Measurements from ENCODE around the gene CCDC80.

DNA sequence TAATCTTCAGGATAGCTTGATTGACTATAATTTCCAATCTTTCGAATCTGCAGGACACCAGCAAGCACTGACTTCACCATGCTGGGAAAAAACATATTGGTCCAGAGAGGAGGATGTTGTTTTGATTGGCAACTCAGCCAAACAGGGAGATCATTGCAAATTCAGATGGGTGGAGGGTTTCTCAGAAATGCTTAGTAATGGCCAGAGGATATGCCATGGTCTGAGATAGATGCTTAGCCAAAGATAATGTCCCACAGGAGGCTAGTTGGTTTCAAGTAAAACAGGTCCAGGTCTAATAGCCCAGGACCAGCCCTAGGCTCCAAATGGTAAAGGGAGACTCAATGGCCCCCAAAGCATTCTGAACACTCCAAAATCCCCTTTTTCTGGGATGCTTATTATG is 46.7 kb upstream of the CCDC80 start:
- TF ChIP-seq, protein P1, sequence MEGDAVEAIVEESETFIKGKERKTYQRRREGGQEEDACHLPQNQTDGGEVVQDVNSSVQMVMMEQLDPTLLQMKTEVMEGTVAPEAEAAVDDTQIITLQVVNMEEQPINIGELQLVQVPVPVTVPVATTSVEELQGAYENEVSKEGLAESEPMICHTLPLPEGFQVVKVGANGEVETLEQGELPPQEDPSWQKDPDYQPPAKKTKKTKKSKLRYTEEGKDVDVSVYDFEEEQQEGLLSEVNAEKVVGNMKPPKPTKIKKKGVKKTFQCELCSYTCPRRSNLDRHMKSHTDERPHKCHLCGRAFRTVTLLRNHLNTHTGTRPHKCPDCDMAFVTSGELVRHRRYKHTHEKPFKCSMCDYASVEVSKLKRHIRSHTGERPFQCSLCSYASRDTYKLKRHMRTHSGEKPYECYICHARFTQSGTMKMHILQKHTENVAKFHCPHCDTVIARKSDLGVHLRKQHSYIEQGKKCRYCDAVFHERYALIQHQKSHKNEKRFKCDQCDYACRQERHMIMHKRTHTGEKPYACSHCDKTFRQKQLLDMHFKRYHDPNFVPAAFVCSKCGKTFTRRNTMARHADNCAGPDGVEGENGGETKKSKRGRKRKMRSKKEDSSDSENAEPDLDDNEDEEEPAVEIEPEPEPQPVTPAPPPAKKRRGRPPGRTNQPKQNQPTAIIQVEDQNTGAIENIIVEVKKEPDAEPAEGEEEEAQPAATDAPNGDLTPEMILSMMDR (IDR thresholded peaks at IDR 0.05; ENCODE audit: low read depth, low read length), result no peak
- TF ChIP-seq, protein P2, sequence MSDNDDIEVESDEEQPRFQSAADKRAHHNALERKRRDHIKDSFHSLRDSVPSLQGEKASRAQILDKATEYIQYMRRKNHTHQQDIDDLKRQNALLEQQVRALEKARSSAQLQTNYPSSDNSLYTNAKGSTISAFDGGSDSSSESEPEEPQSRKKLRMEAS (IDR thresholded peaks at IDR 0.05; ENCODE audit: low read depth, low read length), result no peak
- TF ChIP-seq POLR2A (IDR thresholded peaks at IDR 0.05; ENCODE audit: extremely low read depth, insufficient read length) (no peak), MYC (IDR thresholded peaks at IDR 0.05; ENCODE audit: low read depth, low read length) (no peak)

Measured in NB4 (cell line).